Measurements from ENCODE around the gene PIK3CA. TPM values are rescaled to one million over a fixed set of nuclear protein-coding genes. Genes with fewer than 3 reads are reported as not detected.
"Not testable (repeated sequence)": the region's sequence is repeated elsewhere in the genome, so short reads cannot be mapped to it uniquely, and the experiment has no call there.

Gene PIK3CA
- total and polyA plus RNA-seq, 2 donors: 14.1 to 27.3 TPM

GRCh38 chr3:179259959-179260756, 112.0 kb downstream of the PIK3CA start:
- H3K4me3 ChIP-seq (ENCODE audit: low read length in 2 of 2); H3K27ac ChIP-seq (ENCODE audit: low read depth in 1 of 2, low read length in 1 of 2); H3K27me3 ChIP-seq (ENCODE audit: control insufficient read depth in 2 of 2, insufficient read depth in 1 of 2, low read length in 1 of 2); DNase-seq (ENCODE audit: low read depth in 6 of 9, low spot score in 9 of 9); H3K9me3 ChIP-seq (ENCODE audit: control insufficient read depth in 2 of 2, insufficient read depth in 1 of 2, low read length in 1 of 2); H3K4me1 ChIP-seq (ENCODE audit: control insufficient read depth in 2 of 2, insufficient read depth in 2 of 2, low read length in 2 of 2); H3K36me3 ChIP-seq (ENCODE audit: control insufficient read depth in 2 of 2, insufficient read depth in 2 of 2, low read length in 1 of 2): not testable (repeated sequence)
- WGBS: 97% methylated on average over 9 of the region's 9 CpGs

GRCh38 chr3:179260949-179261765, 113.0 kb downstream of the PIK3CA start:
- H3K4me3 ChIP-seq (ENCODE audit: low read length in 2 of 2): peak overlapping the region; percentile 52 to 57
- peaks cover 0 to 5% of the 10 kb centered on the region in 2 donors for H3K4me1 ChIP-seq (ENCODE audit: control insufficient read depth in 2 of 2, insufficient read depth in 2 of 2, low read length in 2 of 2)
- DNase-seq (ENCODE audit: low read depth in 6 of 9, low spot score in 9 of 9): peak in 7 of 9 donors; percentile 32 to 74 (median 51)
- 15% methylated on average over 71 of the region's 71 CpGs for WGBS
- no peaks in the 10 kb centered on the region for H3K36me3 ChIP-seq (ENCODE audit: control insufficient read depth in 2 of 2, insufficient read depth in 2 of 2, low read length in 1 of 2)
- peaks cover 0 to 6% of the 10 kb centered on the region in 2 donors for H3K9me3 ChIP-seq (ENCODE audit: control insufficient read depth in 2 of 2, insufficient read depth in 1 of 2, low read length in 1 of 2)
- no peaks in the 10 kb centered on the region for H3K27me3 ChIP-seq (ENCODE audit: control insufficient read depth in 2 of 2, insufficient read depth in 1 of 2, low read length in 1 of 2)
- peak overlapping the region; percentile 32 to 60 for H3K27ac ChIP-seq (ENCODE audit: low read depth in 1 of 2, low read length in 1 of 2)

- WGBS: 98% methylated on average over 29 of the region's 29 CpGs
- H3K27ac ChIP-seq (ENCODE audit: low read depth in 1 of 2, low read length in 1 of 2): no peak overlapping the region
- peaks cover 0 to 5% of the 10 kb centered on the region in 2 donors for H3K4me1 ChIP-seq (ENCODE audit: control insufficient read depth in 2 of 2, insufficient read depth in 2 of 2, low read length in 2 of 2)
- peaks cover 0 to 6% of the 10 kb centered on the region in 2 donors for H3K9me3 ChIP-seq (ENCODE audit: control insufficient read depth in 2 of 2, insufficient read depth in 1 of 2, low read length in 1 of 2)
- no peak for DNase-seq (ENCODE audit: low read depth in 6 of 9, low spot score in 9 of 9)
- H3K36me3 ChIP-seq (ENCODE audit: control insufficient read depth in 2 of 2, insufficient read depth in 2 of 2, low read length in 1 of 2): no peaks in the 10 kb centered on the region
- H3K4me3 ChIP-seq (ENCODE audit: low read length in 2 of 2): no peak overlapping the region
- no peaks in the 10 kb centered on the region for H3K27me3 ChIP-seq (ENCODE audit: control insufficient read depth in 2 of 2, insufficient read depth in 1 of 2, low read length in 1 of 2)
These were observed 115.0 kb downstream of the PIK3CA start for GRCh38 chr3:179263134-179263533.

GRCh38 chr3:179264449-179264848, 116.3 kb downstream of the PIK3CA start:
- peaks cover 0 to 5% of the 10 kb centered on the region in 2 donors for H3K4me1 ChIP-seq (ENCODE audit: control insufficient read depth in 2 of 2, insufficient read depth in 2 of 2, low read length in 2 of 2)
- 96% methylated on average over 4 of the region's 4 CpGs for WGBS
- no peaks in the 10 kb centered on the region for H3K27me3 ChIP-seq (ENCODE audit: control insufficient read depth in 2 of 2, insufficient read depth in 1 of 2, low read length in 1 of 2)
- H3K36me3 ChIP-seq (ENCODE audit: control insufficient read depth in 2 of 2, insufficient read depth in 2 of 2, low read length in 1 of 2): no peaks in the 10 kb centered on the region
- peaks cover 0 to 6% of the 10 kb centered on the region in 2 donors for H3K9me3 ChIP-seq (ENCODE audit: control insufficient read depth in 2 of 2, insufficient read depth in 1 of 2, low read length in 1 of 2)
- DNase-seq (ENCODE audit: low read depth in 6 of 9, low spot score in 9 of 9): no peak
- H3K27ac ChIP-seq (ENCODE audit: low read depth in 1 of 2, low read length in 1 of 2): no peak overlapping the region
- no peak overlapping the region for H3K4me3 ChIP-seq (ENCODE audit: low read length in 2 of 2)

GRCh38 chr3:179265092-179265491, 116.9 kb downstream of the PIK3CA start:
- WGBS: 98% methylated on average over 1 of the region's 1 CpG
- H3K4me3 ChIP-seq (ENCODE audit: low read length in 2 of 2): no peak overlapping the region

GRCh38 chr3:179265875-179266274, 117.7 kb downstream of the PIK3CA start:
- WGBS: 73% methylated on average over 4 of the region's 4 CpGs
- no peak for DNase-seq (ENCODE audit: low read depth in 6 of 9, low spot score in 9 of 9)
- Histone ChIP-seq H3K4me3 (ENCODE audit: low read length in 2 of 2) (no peak overlapping the region), H3K4me1 (ENCODE audit: control insufficient read depth in 2 of 2, insufficient read depth in 2 of 2, low read length in 2 of 2) (peaks cover 0 to 2% of the 10 kb centered on the region in 2 donors), H3K9me3 (ENCODE audit: control insufficient read depth in 2 of 2, insufficient read depth in 1 of 2, low read length in 1 of 2) (peaks cover 0 to 6% of the 10 kb centered on the region in 2 donors), H3K27me3 (ENCODE audit: control insufficient read depth in 2 of 2, insufficient read depth in 1 of 2, low read length in 1 of 2) (no peaks in the 10 kb centered on the region), H3K36me3 (ENCODE audit: control insufficient read depth in 2 of 2, insufficient read depth in 2 of 2, low read length in 1 of 2) (no peaks in the 10 kb centered on the region), H3K27ac (ENCODE audit: low read depth in 1 of 2, low read length in 1 of 2) (no peak overlapping the region)

More at GRCh38 chr3:179265092-179265491, 116.9 kb downstream of the PIK3CA start:
- H3K9me3 ChIP-seq (ENCODE audit: control insufficient read depth in 2 of 2, insufficient read depth in 1 of 2, low read length in 1 of 2): peaks cover 0 to 6% of the 10 kb centered on the region in 2 donors
- peaks cover 0 to 2% of the 10 kb centered on the region in 2 donors for H3K4me1 ChIP-seq (ENCODE audit: control insufficient read depth in 2 of 2, insufficient read depth in 2 of 2, low read length in 2 of 2)
- no peak overlapping the region for H3K27ac ChIP-seq (ENCODE audit: low read depth in 1 of 2, low read length in 1 of 2)
- no peaks in the 10 kb centered on the region for H3K27me3 ChIP-seq (ENCODE audit: control insufficient read depth in 2 of 2, insufficient read depth in 1 of 2, low read length in 1 of 2)
- H3K36me3 ChIP-seq (ENCODE audit: control insufficient read depth in 2 of 2, insufficient read depth in 2 of 2, low read length in 1 of 2): no peaks in the 10 kb centered on the region
- DNase-seq (ENCODE audit: low read depth in 6 of 9, low spot score in 9 of 9): no peak

- no peaks in the 10 kb centered on the region for H3K27me3 ChIP-seq (ENCODE audit: control insufficient read depth in 2 of 2, insufficient read depth in 1 of 2, low read length in 1 of 2)
- H3K9me3 ChIP-seq (ENCODE audit: control insufficient read depth in 2 of 2, insufficient read depth in 1 of 2, low read length in 1 of 2): peaks cover 0 to 6% of the 10 kb centered on the region in 2 donors
- 81% methylated on average over 21 of the region's 21 CpGs for WGBS
- H3K4me1 ChIP-seq (ENCODE audit: control insufficient read depth in 2 of 2, insufficient read depth in 2 of 2, low read length in 2 of 2): no peaks in the 10 kb centered on the region
- H3K27ac ChIP-seq (ENCODE audit: low read depth in 1 of 2, low read length in 1 of 2): no peak overlapping the region
- no peak for DNase-seq (ENCODE audit: low read depth in 6 of 9, low spot score in 9 of 9)
- no peak overlapping the region for H3K4me3 ChIP-seq (ENCODE audit: low read length in 2 of 2)
- no peaks in the 10 kb centered on the region for H3K36me3 ChIP-seq (ENCODE audit: control insufficient read depth in 2 of 2, insufficient read depth in 2 of 2, low read length in 1 of 2)
These were observed 118.6 kb downstream of the PIK3CA start for GRCh38 chr3:179266701-179267211.

GRCh38 chr3:179268400-179269051, 120.4 kb downstream of the PIK3CA start:
- no peak overlapping the region for H3K27ac ChIP-seq (ENCODE audit: low read depth in 1 of 2, low read length in 1 of 2)
- no peaks in the 10 kb centered on the region for H3K4me1 ChIP-seq (ENCODE audit: control insufficient read depth in 2 of 2, insufficient read depth in 2 of 2, low read length in 2 of 2)
- no peaks in the 10 kb centered on the region for H3K27me3 ChIP-seq (ENCODE audit: control insufficient read depth in 2 of 2, insufficient read depth in 1 of 2, low read length in 1 of 2)
- 56% methylated on average over 4 of the region's 4 CpGs for WGBS
- H3K4me3 ChIP-seq (ENCODE audit: low read length in 2 of 2): no peak overlapping the region
- no peaks in the 10 kb centered on the region for H3K9me3 ChIP-seq (ENCODE audit: control insufficient read depth in 2 of 2, insufficient read depth in 1 of 2, low read length in 1 of 2)
- no peak for DNase-seq (ENCODE audit: low read depth in 6 of 9, low spot score in 9 of 9)
- H3K36me3 ChIP-seq (ENCODE audit: control insufficient read depth in 2 of 2, insufficient read depth in 2 of 2, low read length in 1 of 2): no peaks in the 10 kb centered on the region
